GM23338 (cell line): ENCODE measurements around the gene PROCA1. TPM values are rescaled to one million over a fixed set of nuclear protein-coding genes. Genes with fewer than 3 reads are reported as not detected.

Experiments
- ATAC-seq: fragments of 200-7000 bp; cut with Tn5 transposase; 3 replicates; pipeline ENCODE4 v1.9.1; 2020
- DNase-seq: peaks from one replicate; pipeline ENCODE4 v3.0.0-alpha.2; 2015; ENCODE audit warnings: low spot score
- H2AFZ ChIP-seq: fragments of 200-600 bp; sonication (generic); 2 replicates; pipeline ENCODE4 v1.8.0; 2016; ENCODE audit warnings: antibody characterized with exemption, mild to moderate bottlenecking, moderate library complexity
- H3F3A ChIP-seq: fragments of 200-600 bp; sonication (generic); replicated peaks from 2 replicates; pipeline ENCODE4 v1.8.0; 2017; ENCODE audit warnings: antibody characterized with exemption, mixed run types, low read depth
- H3K27ac ChIP-seq: fragments of 200-600 bp; sonication (generic); 2 replicates; pipeline ENCODE4 v1.6.1; 2016; ENCODE audit warnings: low read depth
- H3K27me3 ChIP-seq: fragments of 200-600 bp; sonication (generic); 2 replicates; pipeline ENCODE4 v1.8.0; 2016; ENCODE audit warnings: mild to moderate bottlenecking, mixed run types, moderate library complexity; ENCODE audit not compliant: insufficient read depth
- H3K36me3 ChIP-seq: fragments of 200-600 bp; sonication (generic); 2 replicates; pipeline ENCODE4 v1.8.0; 2016; ENCODE audit warnings: mild to moderate bottlenecking; ENCODE audit not compliant: insufficient read depth
- H3K4me1 ChIP-seq: fragments of 200-600 bp; sonication (generic); 2 replicates; pipeline ENCODE4 v1.8.0; 2016; ENCODE audit warnings: mild to moderate bottlenecking, moderate library complexity; ENCODE audit not compliant: insufficient read depth
- H3K4me2 ChIP-seq: fragments of 200-600 bp; sonication (generic); 2 replicates; pipeline ENCODE4 v1.7.1; 2017; ENCODE audit warnings: mixed run types
- H3K4me3 ChIP-seq: fragments of 200-600 bp; sonication (generic); 2 replicates; pipeline ENCODE4 v1.6.1; 2016; ENCODE audit warnings: mixed run types
- H3K79me2 ChIP-seq: fragments of 200-600 bp; sonication (generic); replicated peaks from 2 replicates; pipeline ENCODE4 v1.8.0; 2017; ENCODE audit warnings: mild to moderate bottlenecking; ENCODE audit not compliant: insufficient read depth
- H3K9me2 ChIP-seq: fragments of 200-600 bp; sonication (generic); 2 replicates; pipeline ENCODE4 v1.8.0; 2017; ENCODE audit not compliant: insufficient read depth
- H4K20me1 ChIP-seq: fragments of 200-600 bp; sonication (generic); replicated peaks from 2 replicates; pipeline ENCODE4 v1.8.0; 2017; ENCODE audit warnings: mild to moderate bottlenecking; ENCODE audit not compliant: insufficient read depth
- H3K27ac Mint-ChIP-seq: 2 replicates; pipeline ENCODE4 v1.8.0; 2020; ENCODE audit warnings: inconsistent platforms, mild to moderate bottlenecking, moderate library complexity, mixed read lengths
- H3K27me3 Mint-ChIP-seq: 3 replicates; pipeline ENCODE4 v1.8.0; 2022; ENCODE audit warnings: low read depth, mild to moderate bottlenecking, moderate library complexity, mixed read lengths, inconsistent platforms; ENCODE audit not compliant: insufficient read depth, poor library complexity
- H3K36me3 Mint-ChIP-seq: 3 replicates; pipeline ENCODE4 v1.8.0; 2021; ENCODE audit warnings: low read depth, mild to moderate bottlenecking, inconsistent platforms, moderate library complexity, mixed read lengths
- H3K4me1 Mint-ChIP-seq: 3 replicates; pipeline ENCODE4 v1.8.0; 2020; ENCODE audit warnings: mild to moderate bottlenecking, inconsistent platforms, mixed read lengths
- H3K4me3 Mint-ChIP-seq: 3 replicates; pipeline ENCODE4 v1.8.0; 2021; ENCODE audit warnings: moderate library complexity, mild to moderate bottlenecking, inconsistent platforms, mixed read lengths
- H3K9me3 Mint-ChIP-seq: 3 replicates; pipeline ENCODE4 v1.8.0; 2020; ENCODE audit warnings: moderate library complexity, mild to moderate bottlenecking, inconsistent platforms, mixed read lengths
- CREB1 ChIP-seq: fragments of 250-450 bp; sonication (Bioruptor Pico); IDR thresholded peaks from 2 replicates; pipeline ENCODE4 v1.5.0; 2020; ENCODE audit warnings: low read depth, mild to moderate bottlenecking, moderate library complexity
- CTCF ChIP-seq, 2 experiments: fragments of 200-600 bp in 1 of 2; sonication (generic) in 1 of 2; conservative IDR thresholded peaks; 2 replicates each; pipeline versions ENCODE4 v1.5.1 to v1.6.1; 2016 to 2017; ENCODE audit warnings: antibody characterized with exemption in 2 of 2, low read depth in 2 of 2, mild to moderate bottlenecking in 2 of 2, moderate library complexity in 1 of 2
- EZH2 ChIP-seq: fragments of 200-600 bp; sonication (generic); IDR thresholded peaks from one replicate; pipeline ENCODE4 v1.8.0; 2017; ENCODE audit warnings: antibody characterized with exemption, mild to moderate bottlenecking, low read depth; ENCODE audit not compliant: unreplicated experiment
- EZH2phosphoT487 ChIP-seq: fragments of 200-600 bp; sonication (generic); IDR thresholded peaks from one replicate; pipeline ENCODE4 v1.8.1; 2018; ENCODE audit warnings: antibody characterized with exemption; ENCODE audit not compliant: unreplicated experiment
- JUNB ChIP-seq: IDR thresholded peaks from one replicate; pipeline ENCODE4 v1.6.1; 2016; ENCODE audit warnings: antibody characterized with exemption; ENCODE audit not compliant: unreplicated experiment
- POLR2AphosphoS5 ChIP-seq: IDR thresholded peaks from 2 replicates; pipeline ENCODE4 v1.6.1; 2016; ENCODE audit warnings: antibody characterized with exemption, low read depth
- STAT1 ChIP-seq: IDR thresholded peaks from one replicate; pipeline ENCODE4 v1.6.1; 2016; ENCODE audit warnings: antibody characterized with exemption; ENCODE audit not compliant: unreplicated experiment
- ZNF114 ChIP-seq: fragments of 250-450 bp; sonication (Bioruptor Pico); IDR thresholded peaks from 2 replicates; pipeline ENCODE4 v1.5.0; 2020; ENCODE audit warnings: mild to moderate bottlenecking, moderate library complexity
- ZNF331 ChIP-seq: fragments of 250-450 bp; sonication (Bioruptor Pico); IDR thresholded peaks from 2 replicates; pipeline ENCODE4 v1.5.0; 2020; ENCODE audit warnings: low read depth, mild to moderate bottlenecking, moderate library complexity
- polyA plus RNA-seq: library from polyadenylated mRNA; unstranded; fragments of >200 nt; fragmentation: Nextera tagmentation; extraction: Ambion mirVana; gene quantifications from 2 replicates; pipeline ENCODE4 v1.2.1, GENCODE V29; 2016
- total RNA-seq: library from RNA; depleted of rRNA; stranded (reverse); fragments of >200 nt; shearing (Covaris generic); gene quantifications from 2 replicates; pipeline ENCODE4 v1.2.3, GENCODE V29; 2014
- TF ChIP-seq, protein P1 (sequence below): IDR thresholded peaks from 2 replicates; pipeline ENCODE4 v1.6.1; 2016; ENCODE audit warnings: antibody characterized with exemption
- TF ChIP-seq, protein P2 (sequence below): IDR thresholded peaks from one replicate; pipeline ENCODE4 v1.6.1; 2018; ENCODE audit warnings: antibody characterized with exemption; ENCODE audit not compliant: unreplicated experiment

PROCA1 gene
- total and polyA plus RNA-seq, 2 experiments from 2014 or later: 11.3 to 14.4 TPM

GRCh38 chr17:28759256-28759865 is 47.7 kb upstream of the PROCA1 start (continued):
- TF ChIP-seq, protein P1, sequence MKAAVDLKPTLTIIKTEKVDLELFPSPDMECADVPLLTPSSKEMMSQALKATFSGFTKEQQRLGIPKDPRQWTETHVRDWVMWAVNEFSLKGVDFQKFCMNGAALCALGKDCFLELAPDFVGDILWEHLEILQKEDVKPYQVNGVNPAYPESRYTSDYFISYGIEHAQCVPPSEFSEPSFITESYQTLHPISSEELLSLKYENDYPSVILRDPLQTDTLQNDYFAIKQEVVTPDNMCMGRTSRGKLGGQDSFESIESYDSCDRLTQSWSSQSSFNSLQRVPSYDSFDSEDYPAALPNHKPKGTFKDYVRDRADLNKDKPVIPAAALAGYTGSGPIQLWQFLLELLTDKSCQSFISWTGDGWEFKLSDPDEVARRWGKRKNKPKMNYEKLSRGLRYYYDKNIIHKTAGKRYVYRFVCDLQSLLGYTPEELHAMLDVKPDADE: no peak
- no peak for TF ChIP-seq POLR2AphosphoS5
- TF ChIP-seq, protein P2, sequence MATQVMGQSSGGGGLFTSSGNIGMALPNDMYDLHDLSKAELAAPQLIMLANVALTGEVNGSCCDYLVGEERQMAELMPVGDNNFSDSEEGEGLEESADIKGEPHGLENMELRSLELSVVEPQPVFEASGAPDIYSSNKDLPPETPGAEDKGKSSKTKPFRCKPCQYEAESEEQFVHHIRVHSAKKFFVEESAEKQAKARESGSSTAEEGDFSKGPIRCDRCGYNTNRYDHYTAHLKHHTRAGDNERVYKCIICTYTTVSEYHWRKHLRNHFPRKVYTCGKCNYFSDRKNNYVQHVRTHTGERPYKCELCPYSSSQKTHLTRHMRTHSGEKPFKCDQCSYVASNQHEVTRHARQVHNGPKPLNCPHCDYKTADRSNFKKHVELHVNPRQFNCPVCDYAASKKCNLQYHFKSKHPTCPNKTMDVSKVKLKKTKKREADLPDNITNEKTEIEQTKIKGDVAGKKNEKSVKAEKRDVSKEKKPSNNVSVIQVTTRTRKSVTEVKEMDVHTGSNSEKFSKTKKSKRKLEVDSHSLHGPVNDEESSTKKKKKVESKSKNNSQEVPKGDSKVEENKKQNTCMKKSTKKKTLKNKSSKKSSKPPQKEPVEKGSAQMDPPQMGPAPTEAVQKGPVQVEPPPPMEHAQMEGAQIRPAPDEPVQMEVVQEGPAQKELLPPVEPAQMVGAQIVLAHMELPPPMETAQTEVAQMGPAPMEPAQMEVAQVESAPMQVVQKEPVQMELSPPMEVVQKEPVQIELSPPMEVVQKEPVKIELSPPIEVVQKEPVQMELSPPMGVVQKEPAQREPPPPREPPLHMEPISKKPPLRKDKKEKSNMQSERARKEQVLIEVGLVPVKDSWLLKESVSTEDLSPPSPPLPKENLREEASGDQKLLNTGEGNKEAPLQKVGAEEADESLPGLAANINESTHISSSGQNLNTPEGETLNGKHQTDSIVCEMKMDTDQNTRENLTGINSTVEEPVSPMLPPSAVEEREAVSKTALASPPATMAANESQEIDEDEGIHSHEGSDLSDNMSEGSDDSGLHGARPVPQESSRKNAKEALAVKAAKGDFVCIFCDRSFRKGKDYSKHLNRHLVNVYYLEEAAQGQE: no peak
- no peak for TF ChIP-seq ZNF114 (CRISPR knock-in tag)

GRCh38 chr17:28758411-28759121 is 46.9 kb upstream of the PROCA1 start:
- ATAC-seq (no peak), DNase-seq (no peak)
- H3F3A ChIP-seq: peaks cover 58% of the 10 kb centered on the region
- peaks cover 52% of the 10 kb centered on the region for H3K4me1 ChIP-seq
- Mint-ChIP-seq H3K9me3 (no peaks in the 10 kb centered on the region; the same call in 2 of the 3 replicates), H3K4me3 (no peak overlapping the region), H3K27ac (peak overlapping the region; percentile 40; the same call in 1 of the 2 replicates), H3K36me3 (peaks cover 55% of the 10 kb centered on the region), H3K4me1 (peaks cover 64% of the 10 kb centered on the region), H3K27me3 (peaks cover 36% of the 10 kb centered on the region)
- no peak overlapping the region for H3K4me3 ChIP-seq
- H4K20me1 ChIP-seq: peaks cover 12% of the 10 kb centered on the region; the same call in 1 of the 2 replicates
- H3K79me2 ChIP-seq: peaks cover 19% of the 10 kb centered on the region
- no peaks in the 10 kb centered on the region for H3K27me3 ChIP-seq
- H3K9me2 ChIP-seq: no peaks in the 10 kb centered on the region
- no peak overlapping the region for H2AFZ ChIP-seq
- H3K4me2 ChIP-seq: no peak overlapping the region
- H3K27ac ChIP-seq: no peak overlapping the region
- H3K36me3 ChIP-seq: peaks cover 5% of the 10 kb centered on the region; the same call in 1 of the 2 replicates
- TF ChIP-seq ZNF114 (CRISPR knock-in tag) (no peak), CTCF (conservative IDR thresholded peaks at IDR 0.05; ENCODE audit: low read depth in 2 of 2) (no peak), EZH2phosphoT487 (no peak), CREB1 (CRISPR knock-in tag) (no peak), ZNF331 (no peak), STAT1 (no peak), JUNB (no peak), POLR2AphosphoS5 (no peak), EZH2 (no peak)
- TF ChIP-seq, protein P2: no peak
- TF ChIP-seq, protein P1: no peak
